SH-SY5Y (cell line): ENCODE results near the gene C8A.

Source experiments
- GATA2 ChIP-seq: IDR thresholded peaks from 2 replicates; pipeline ENCODE4 v1.6.1; 2011; ENCODE audit warnings: mild to moderate bottlenecking, low read depth, low read length
- GATA3 ChIP-seq: IDR thresholded peaks from 2 replicates; pipeline ENCODE4 v1.6.1; 2011; ENCODE audit warnings: low read depth, mild to moderate bottlenecking, low read length, moderate library complexity

DNA sequence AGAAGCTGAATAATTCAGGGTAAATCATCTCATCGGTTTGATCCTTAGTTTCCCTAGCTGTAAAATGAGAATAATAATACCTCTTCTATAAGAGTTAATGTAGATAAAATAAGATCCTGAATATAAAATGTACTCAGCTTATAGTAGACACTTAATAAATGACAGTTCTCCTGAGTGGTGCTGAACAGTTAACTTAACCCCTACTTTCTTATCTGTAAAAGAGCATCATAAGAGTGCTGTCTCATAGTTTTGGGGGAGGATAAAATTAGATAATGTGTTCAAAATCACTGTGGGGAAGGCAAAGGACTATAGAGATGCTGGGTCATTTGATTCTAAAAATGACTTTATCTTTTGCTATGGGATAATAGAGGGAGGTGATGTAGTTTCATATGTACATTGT, 593 bp downstream of the C8A start:
- no peak for TF ChIP-seq GATA2
- no peak for TF ChIP-seq GATA3
